Heart right ventricle (tissue), 16 donors: ENCODE results near the gene C1S. TPM values are rescaled to one million over a fixed set of nuclear protein-coding genes. Genes with fewer than 3 reads are reported as not detected.

ENCODE experiments used
- ATAC-seq, 8 donors: fragments of 200-7000 bp; cut with Tn5 transposase; one replicate each; pipeline ENCODE4 v1.9.1; 2020; ENCODE audit warnings: mild to moderate bottlenecking in 8 of 8, moderate library complexity in 8 of 8, moderate number of reproducible peaks in 1 of 8
- DNase-seq, 2 donors: peaks; one replicate each; pipeline ENCODE4 v3.0.0-alpha.2; 2020
- H3K27ac ChIP-seq, 10 donors: fragments of 200-600 bp; sonication (generic) in 2 of 10; one replicate each; pipeline versions ENCODE4 v1.5.0 to v1.8.0; 2020 to 2022; ENCODE audit warnings: mild to moderate bottlenecking in 3 of 10
- H3K27me3 ChIP-seq, 7 donors: fragments of 200-600 bp; one replicate each; pipeline ENCODE4 v1.8.0; 2021 to 2022; ENCODE audit warnings: mild to moderate bottlenecking in 2 of 7
- H3K36me3 ChIP-seq, 9 donors: fragments of 200-600 bp; sonication (generic) in 1 of 9; one replicate each; pipeline versions ENCODE4 v1.5.0 to v1.8.0; 2020 to 2022; ENCODE audit warnings: mild to moderate bottlenecking in 2 of 9
- H3K4me1 ChIP-seq, 9 donors: fragments of 200-600 bp; sonication (generic) in 1 of 9; one replicate each; pipeline versions ENCODE4 v1.5.0 to v1.8.0; 2020 to 2022; ENCODE audit warnings: mild to moderate bottlenecking in 4 of 9
- H3K4me3 ChIP-seq, 10 donors: fragments of 200-600 bp; sonication (generic) in 2 of 10; one replicate each; pipeline versions ENCODE4 v1.5.0 to v1.8.0; 2020 to 2022; ENCODE audit warnings: mild to moderate bottlenecking in 7 of 10, moderate library complexity in 2 of 10
- H3K9me3 ChIP-seq, 11 donors: fragments of 200-600 bp in 10 of 11; sonication (generic) in 2 of 11; one replicate each; pipeline versions ENCODE4 v1.5.0 to v1.8.0; 2013 to 2022; ENCODE audit warnings: mild to moderate bottlenecking in 2 of 11, control low read depth in 1 of 11, moderate library complexity in 1 of 11
- CTCF ChIP-seq, 9 donors: fragments of 200-600 bp; sonication (generic) in 2 of 9; IDR thresholded peaks; one replicate each; pipeline versions ENCODE4 v1.5.0 to v1.8.0; 2021 to 2022; ENCODE audit warnings: antibody characterized with exemption in 9 of 9, mild to moderate bottlenecking in 5 of 9, moderate library complexity in 1 of 9
- WGBS, 2 donors: extraction: QIAGEN DNeasy Blood & Tissue Kit; methylation state at CpG; one replicate each; pipeline ENCODE4 v1.1.7; 2013; ENCODE audit warnings: inconsistent platforms in 1 of 2; 5-methylcytosine and 5-hydroxymethylcytosine counted together
- intact Hi-C, 10 donors: fragments of 100-400 bp; cut with DNase I; formaldehyde crosslinking; loops; one replicate each; pipeline versions ENCODE4 v1.11.1 to v1.14.2; 2022
- polyA plus RNA-seq, 2 donors: library from polyadenylated mRNA; stranded (reverse); fragments of 200-250 nt; gene quantifications; one replicate each; pipeline ENCODE4 v1.2.3, GENCODE V29; 2013
- total RNA-seq, 10 donors: library from RNA; stranded (reverse); fragmentation: NEBNext Ultra II Directional in 3 of 10; extraction: Animal tissue kit (Norgen Biotek cat#: 25700) in 3 of 10; gene quantifications; one replicate each; pipeline versions ENCODE4 v1.2.1 to v1.2.4, GENCODE V29; 2021 to 2023
- donor health status: Arrhythmogenic right ventricular cardiomyopathy.
- donor health status: ischemic (EF 13 %, LVEDD 7.1; RV severe dilation, severe dysfunction).
- donor health status: healthy with polysubstance abuse.
- donor health status: DM: no; HTN: yes; CAD: no.
- donor health status: DM: no; HTN: no; CAD: no.
- donor health status: ischemic (EF 25% LVEDD 6.9; RV normal size, moderate dysfunction).
- donor health status: ischemic (EF 25% LVEDD 5.7; RV mildly dilated, moderate dysfunction).
- donor health status: healthy.
- donor health status: DM: yes; HTN: yes; CAD: no.
- donor health status: Ischemic cardiomyopathy.
- donor health status: ischemic (EF 35%, LVEDD 5.7; RV mildly dilated, moderate dysfunction).
- donor health status: nonischemic (EF 11% LVEDD 7.7; RV severe dilation, severe dysfunction).
- donor health status: DM: yes; HTN: yes; CAD: no.
- donor health status: PGD.
- donor health status: ischemic (EF 29% LVEDD 5.4; RV normal size, mild dysfunction).
- donor health status: nonischemic (EF 23%, LVEDD 6.1; RV moderate dilation, normal function).

Gene C1S
- total and polyA plus RNA-seq, 12 donors: 25.1 to 151 (median 53.5) TPM

DNA sequence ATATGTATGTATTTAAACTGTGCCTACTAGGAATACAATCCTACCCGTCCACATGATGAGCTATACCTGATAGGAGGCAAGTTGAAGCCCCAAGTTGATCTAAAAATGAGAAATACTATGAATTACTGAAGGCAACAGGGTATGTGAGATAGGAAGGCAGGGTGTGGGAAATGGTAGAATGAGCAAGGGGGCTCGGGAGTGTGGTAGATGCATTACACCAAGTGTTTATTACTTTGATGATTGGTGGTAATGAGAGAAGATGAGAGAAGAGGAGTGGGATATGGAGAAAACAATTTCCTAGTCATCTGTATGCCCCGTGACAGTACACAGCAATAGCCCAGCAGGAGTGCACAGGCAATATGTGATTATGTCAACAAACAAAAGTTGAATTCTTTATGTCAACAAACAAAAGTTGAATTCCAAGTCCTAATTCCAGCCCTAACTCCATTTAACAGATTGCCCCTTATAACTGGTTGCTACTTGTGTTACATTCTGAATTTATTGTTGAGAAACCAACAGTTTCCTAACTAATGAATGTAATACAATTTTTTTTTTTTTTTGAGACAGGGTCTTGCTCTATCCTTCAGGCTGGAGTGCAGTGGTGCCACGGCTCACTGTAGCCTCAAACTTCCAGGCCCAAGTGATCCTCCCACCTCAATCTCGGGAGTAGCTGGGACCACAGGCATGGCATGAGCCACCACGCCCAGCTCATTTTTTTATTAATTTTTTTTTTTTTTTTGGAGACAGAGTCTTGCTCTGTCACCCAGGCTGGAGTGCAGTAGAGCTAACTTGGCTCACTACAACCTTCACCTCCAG lies 44.8 kb upstream of the C1S start:
- 78 to 83% methylated on average over 6 of the region's 6 CpGs for WGBS, 2 donors

GRCh38 chr12:7016958-7017571 lies 43.5 kb upstream of the C1S start:
- DNase-seq (no peak), ATAC-seq (no peak)
- peak overlapping the region in 9 of 10 donors; percentile 63 to 93 (median 74) for H3K4me3 ChIP-seq
- H3K9me3 ChIP-seq: no peaks in the 10 kb centered on the region
- peaks cover 0 to 40% (median 24%) of the 10 kb centered on the region in 9 donors for H3K4me1 ChIP-seq
- intact Hi-C loops: loop anchor here in 5 of 10 donors (5.0 to 10.0 kb wide), 3 partner anchors 45 to 55 kb away; partner anchors contain the start of genes EMG1 (in 3 of the 5) and PHB2 (in 3 of the 5)
- H3K27ac ChIP-seq: peak overlapping the region in 7 of 10 donors; percentile 86 to 97 (median 91)
- peaks cover 0 to 29% (median 0%) of the 10 kb centered on the region in 9 donors for H3K36me3 ChIP-seq
- 67 to 73% methylated on average over 6 of the region's 6 CpGs for WGBS, 2 donors
- TF ChIP-seq CTCF (IDR thresholded peaks at IDR 0.05): no peak
- no peaks in the 10 kb centered on the region for H3K27me3 ChIP-seq

More for the DNA sequence above, 44.8 kb upstream of the C1S start:
- DNase-seq (no peak), ATAC-seq (no peak)
- Histone ChIP-seq H3K27ac (no peak overlapping the region), H3K27me3 (no peaks in the 10 kb centered on the region), H3K9me3 (no peaks in the 10 kb centered on the region), H3K4me3 (no peak overlapping the region), H3K36me3 (peaks cover 0 to 37% (median 0%) of the 10 kb centered on the region in 9 donors), H3K4me1 (peaks cover 0 to 46% (median 24%) of the 10 kb centered on the region in 9 donors)
- TF ChIP-seq CTCF (IDR thresholded peaks at IDR 0.05): no peak
- intact Hi-C loops: loop anchor here in 5 of 10 donors (5.0 to 10.0 kb wide), 3 partner anchors 43 to 53 kb away; partner anchors contain the start of genes EMG1 (in 3 of the 5) and PHB2 (in 3 of the 5)

GRCh38 chr12:7017870-7018349 lies 42.6 kb upstream of the C1S start:
- no peaks in the 10 kb centered on the region for H3K9me3 ChIP-seq
- intact Hi-C loops: loop anchor here in 8 of 10 donors (2.0 to 10.0 kb wide), 5 partner anchors 46 to 73 kb away; partner anchors contain the start of genes EMG1 (in 6 of the 8), PHB2 (in 6 of the 8) and C12orf57 (in 1 of the 8)
- peak overlapping the region; percentile 63 to 93 (median 72) for H3K4me3 ChIP-seq
- ATAC-seq (peak; percentile 5 to 44 (median 32)), DNase-seq (no peak)
- H3K27ac ChIP-seq: peak overlapping the region; percentile 74 to 97 (median 90)
- no peak for TF ChIP-seq CTCF (IDR thresholded peaks at IDR 0.05)
- 1 to 2% methylated on average over 25 of the region's 25 CpGs for WGBS, 2 donors
- H3K4me1 ChIP-seq: peaks cover 0 to 35% (median 21%) of the 10 kb centered on the region in 9 donors
- H3K27me3 ChIP-seq: no peaks in the 10 kb centered on the region
- H3K36me3 ChIP-seq: peaks cover 0 to 25% (median 0%) of the 10 kb centered on the region in 9 donors
